ENCODE measurements around the gene TSEN2. TPM values are rescaled to one million over a fixed set of nuclear protein-coding genes. Genes with fewer than 3 reads are reported as not detected.
"Not testable (repeated sequence)": the region's sequence is repeated elsewhere in the genome, so short reads cannot be mapped to it uniquely, and the experiment has no call there.

TSEN2 gene
- total RNA-seq, 1 donor from 2014 or later: 8.6 TPM

GRCh38 chr3:12527757-12528143 lies 43.5 kb downstream of the TSEN2 start:
- Mint-ChIP-seq H3K27me3 (ENCODE audit: low read depth) (no peaks in the 10 kb centered on the region), H3K9me3 (ENCODE audit: low read depth) (no peaks in the 10 kb centered on the region), H3K27ac (ENCODE audit: unreplicated experiment) (no peak overlapping the region), H3K4me1 (ENCODE audit: low read depth) (no peaks in the 10 kb centered on the region), H3K4me3 (ENCODE audit: unreplicated experiment) (no peak overlapping the region), H3K36me3 (ENCODE audit: low read depth) (peaks cover 14% of the 10 kb centered on the region)
- no peak for DNase-seq (ENCODE audit: low spot score)
- no peak for TF ChIP-seq CTCF (IDR thresholded peaks at IDR 0.05)

- TF ChIP-seq CTCF (IDR thresholded peaks at IDR 0.05): no peak
- Mint-ChIP-seq H3K9me3 (ENCODE audit: low read depth) (no peaks in the 10 kb centered on the region), H3K4me1 (ENCODE audit: low read depth) (no peaks in the 10 kb centered on the region), H3K4me3 (ENCODE audit: unreplicated experiment) (no peak overlapping the region), H3K27me3 (ENCODE audit: low read depth) (no peaks in the 10 kb centered on the region), H3K27ac (ENCODE audit: unreplicated experiment) (no peak overlapping the region), H3K36me3 (ENCODE audit: low read depth) (peaks cover 11% of the 10 kb centered on the region)
- no peak for DNase-seq (ENCODE audit: low spot score)
These were observed 47.9 kb downstream of the TSEN2 start for GRCh38 chr3:12532182-12532581.

- H3K9me3 Mint-ChIP-seq (ENCODE audit: low read depth): no peaks in the 10 kb centered on the region
- TF ChIP-seq CTCF (IDR thresholded peaks at IDR 0.05): peak; percentile 74
- H3K4me1 Mint-ChIP-seq (ENCODE audit: low read depth): no peaks in the 10 kb centered on the region
- no peaks in the 10 kb centered on the region for H3K27me3 Mint-ChIP-seq (ENCODE audit: low read depth)
- H3K4me3 Mint-ChIP-seq (ENCODE audit: unreplicated experiment): no peak overlapping the region
- DNase-seq (ENCODE audit: low spot score): no peak
- no peak overlapping the region for H3K27ac Mint-ChIP-seq (ENCODE audit: unreplicated experiment)
- peaks cover 6% of the 10 kb centered on the region for H3K36me3 Mint-ChIP-seq (ENCODE audit: low read depth)
These were observed 52.1 kb downstream of the TSEN2 start for GRCh38 chr3:12536423-12536822.

GRCh38 chr3:12541625-12542024 lies 57.3 kb downstream of the TSEN2 start:
- Mint-ChIP-seq H3K9me3 (ENCODE audit: low read depth) (no peaks in the 10 kb centered on the region), H3K4me3 (ENCODE audit: unreplicated experiment) (no peak overlapping the region), H3K27ac (ENCODE audit: unreplicated experiment) (no peak overlapping the region), H3K4me1 (ENCODE audit: low read depth) (no peaks in the 10 kb centered on the region), H3K27me3 (ENCODE audit: low read depth) (no peaks in the 10 kb centered on the region), H3K36me3 (ENCODE audit: low read depth) (no peaks in the 10 kb centered on the region)
- peak; percentile 31 for TF ChIP-seq CTCF (IDR thresholded peaks at IDR 0.05)
- no peak for DNase-seq (ENCODE audit: low spot score)

GRCh38 chr3:12543497-12543896 lies 59.2 kb downstream of the TSEN2 start:
- not testable (repeated sequence) for H3K36me3 Mint-ChIP-seq (ENCODE audit: low read depth); H3K4me1 Mint-ChIP-seq (ENCODE audit: low read depth)

GRCh38 chr3:12544652-12545472 lies 60.6 kb downstream of the TSEN2 start:
- H3K36me3 Mint-ChIP-seq (ENCODE audit: low read depth): no peaks in the 10 kb centered on the region
- H3K9me3 Mint-ChIP-seq (ENCODE audit: low read depth): no peaks in the 10 kb centered on the region
- H3K4me3 Mint-ChIP-seq (ENCODE audit: unreplicated experiment): no peak overlapping the region
- no peaks in the 10 kb centered on the region for H3K4me1 Mint-ChIP-seq (ENCODE audit: low read depth)
- H3K27ac Mint-ChIP-seq (ENCODE audit: unreplicated experiment): no peak overlapping the region
- no peak for TF ChIP-seq CTCF (IDR thresholded peaks at IDR 0.05)
- no peaks in the 10 kb centered on the region for H3K27me3 Mint-ChIP-seq (ENCODE audit: low read depth)
- DNase-seq (ENCODE audit: low spot score): no peak

More at GRCh38 chr3:12543497-12543896, 59.2 kb downstream of the TSEN2 start:
- not testable (repeated sequence) for H3K27me3 Mint-ChIP-seq (ENCODE audit: low read depth); H3K9me3 Mint-ChIP-seq (ENCODE audit: low read depth); H3K27ac Mint-ChIP-seq (ENCODE audit: unreplicated experiment); DNase-seq (ENCODE audit: low spot score); H3K4me3 Mint-ChIP-seq (ENCODE audit: unreplicated experiment)

Data from chondrocyte (in vitro differentiated cells).